ENCODE measurements around the gene ABCB8. TPM values are rescaled to one million over a fixed set of nuclear protein-coding genes. Genes with fewer than 3 reads are reported as not detected.

The ABCB8 gene
- total RNA-seq, 2 experiments from 2014 or later = 57.0 to 62.2 TPM

DNA sequence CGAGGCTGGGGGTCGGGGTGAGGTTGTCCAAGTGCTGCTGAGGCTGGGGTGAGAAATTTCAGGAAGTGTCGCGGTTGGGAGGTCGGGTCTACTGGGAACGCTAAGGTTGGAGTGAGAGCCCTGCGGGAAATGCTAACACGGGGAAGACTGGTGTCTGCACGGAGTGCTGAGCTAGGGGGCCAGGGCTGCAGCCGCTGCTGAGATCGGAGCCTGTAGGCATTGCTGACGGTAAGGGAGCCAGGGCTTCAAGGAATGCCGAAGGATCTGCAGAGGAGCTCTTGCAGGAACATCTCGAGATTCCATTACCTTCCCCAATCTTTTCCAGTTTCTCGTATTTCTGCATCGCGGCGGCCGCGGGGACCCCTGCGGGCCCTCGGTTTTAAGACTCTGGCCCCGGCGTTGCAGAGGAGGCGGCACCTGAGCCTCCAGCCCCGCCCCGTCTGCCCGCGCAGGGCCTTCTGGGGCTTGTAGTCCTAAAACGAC lies 29.3 kb downstream of the ABCB8 start, which contains the start of gene CDK5:
TSS of gene CDK5 (minus strand) at position 392 of the 483 bp plus-strand sequence. CDS start at position 343, 49 bp downstream.
- peak within 1 kb of the TSS; percentile 89 for H3K4me3 ChIP-seq (ENCODE audit: low read length)
- Mint-ChIP-seq H3K27me3 (no peaks in the 10 kb centered on the region), H3K36me3 (ENCODE audit: low read depth) (peaks cover 5% of the 10 kb centered on the region), H3K4me1 (ENCODE audit: low read depth) (peaks cover 47% of the 10 kb centered on the region), H3K27ac (peak within 1 kb of the TSS; percentile 91), H3K4me3 (peak within 1 kb of the TSS; percentile 96), H3K9me3 (no peaks in the 10 kb centered on the region)
- peaks cover 53% of the 10 kb centered on the region for H3K4me1 ChIP-seq (ENCODE audit: insufficient read depth, low read length)
- H3K9me3 ChIP-seq (ENCODE audit: control insufficient read depth in 1 of 2, insufficient read depth in 1 of 2, low read length in 2 of 2) = no peaks in the 10 kb centered on the region
- H3K27ac ChIP-seq (ENCODE audit: low read depth in 1 of 2, low read length in 2 of 2) = peak within 1 kb of the TSS; percentile 69 to 71
- POLR2A ChIA-PET = interaction anchor here (1.1 to 2.8 kb wide), 5 partner anchors 23 to 44 kb away, joined by 3 to 17 read pairs (median 11); partner anchors contain the start of genes ABCB8, FASTK and TMUB1
- TF ChIP-seq, protein P1, sequence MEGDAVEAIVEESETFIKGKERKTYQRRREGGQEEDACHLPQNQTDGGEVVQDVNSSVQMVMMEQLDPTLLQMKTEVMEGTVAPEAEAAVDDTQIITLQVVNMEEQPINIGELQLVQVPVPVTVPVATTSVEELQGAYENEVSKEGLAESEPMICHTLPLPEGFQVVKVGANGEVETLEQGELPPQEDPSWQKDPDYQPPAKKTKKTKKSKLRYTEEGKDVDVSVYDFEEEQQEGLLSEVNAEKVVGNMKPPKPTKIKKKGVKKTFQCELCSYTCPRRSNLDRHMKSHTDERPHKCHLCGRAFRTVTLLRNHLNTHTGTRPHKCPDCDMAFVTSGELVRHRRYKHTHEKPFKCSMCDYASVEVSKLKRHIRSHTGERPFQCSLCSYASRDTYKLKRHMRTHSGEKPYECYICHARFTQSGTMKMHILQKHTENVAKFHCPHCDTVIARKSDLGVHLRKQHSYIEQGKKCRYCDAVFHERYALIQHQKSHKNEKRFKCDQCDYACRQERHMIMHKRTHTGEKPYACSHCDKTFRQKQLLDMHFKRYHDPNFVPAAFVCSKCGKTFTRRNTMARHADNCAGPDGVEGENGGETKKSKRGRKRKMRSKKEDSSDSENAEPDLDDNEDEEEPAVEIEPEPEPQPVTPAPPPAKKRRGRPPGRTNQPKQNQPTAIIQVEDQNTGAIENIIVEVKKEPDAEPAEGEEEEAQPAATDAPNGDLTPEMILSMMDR (IDR thresholded peaks at IDR 0.05) = no peak
- intact Hi-C loops (cut with DNase I, micrococcal nuclease) = loop anchor here (1.0 to 10.0 kb wide), 4 partner anchors 28 to 1343 kb away; partner anchors contain the start of gene ZNF467 (in 1 of the 2)
- ATAC-seq (ENCODE audit: poor library complexity) (peak; percentile 3), DNase-seq (peak in 1 of 14 experiments; percentile 9)
- no peaks in the 10 kb centered on the region for H3K27me3 ChIP-seq (ENCODE audit: control insufficient read depth in 1 of 2, insufficient read depth in 2 of 2, low read length in 2 of 2)
- peaks cover 7% of the 10 kb centered on the region for H3K36me3 ChIP-seq (ENCODE audit: insufficient read depth, low read length)
- CTCF ChIA-PET = no interaction called here

DNA sequence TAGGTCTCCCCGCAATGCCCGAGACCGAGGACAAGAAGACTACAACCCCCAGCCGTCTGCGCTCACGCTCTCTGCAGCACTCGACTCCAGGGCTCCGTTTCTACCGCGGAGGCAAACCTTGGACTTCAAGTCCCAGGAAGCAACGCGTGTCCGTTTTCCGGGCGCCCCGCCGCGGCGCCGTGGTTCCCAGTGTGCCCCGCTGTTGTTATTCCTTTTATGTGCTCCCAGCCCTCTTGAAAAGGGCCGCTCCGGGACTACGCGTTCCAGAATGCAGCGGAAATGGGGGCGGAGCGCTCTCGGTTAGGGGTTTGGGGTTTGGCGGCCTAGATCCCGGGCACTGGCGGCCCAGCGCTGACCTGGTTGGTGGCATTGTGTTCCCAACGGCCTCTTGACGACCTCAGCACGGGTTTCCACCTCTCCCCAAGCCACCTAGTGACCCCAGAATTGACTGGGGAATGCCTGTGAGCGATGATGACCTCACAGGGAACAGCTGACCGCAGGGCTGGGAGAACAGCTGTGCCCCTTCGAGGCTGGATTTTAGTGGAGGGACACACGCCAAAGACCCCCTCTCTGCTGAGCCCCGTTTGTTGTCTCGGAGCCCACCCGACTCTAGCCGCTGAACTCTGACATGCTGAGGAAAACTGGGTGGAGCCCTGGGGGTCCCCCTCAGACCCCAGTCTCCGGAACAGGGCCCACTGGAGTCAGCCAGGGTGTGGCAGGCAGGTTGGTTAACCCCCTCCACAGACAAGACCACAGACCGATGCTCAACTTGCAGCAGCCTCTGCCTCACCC lies 29.9 kb downstream of the ABCB8 start:
- intact Hi-C loops (cut with DNase I, micrococcal nuclease) = loop anchor here (1.0 to 10.0 kb wide), 7 partner anchors 25 to 1343 kb away; partner anchors contain the start of genes TMUB1 (in 2 of the 2), ABCB8 (in 1 of the 2), CHPF2 (in 1 of the 2) and ZNF467 (in 1 of the 2)
- ChIA-PET POLR2A (interaction anchor here (0.7 to 2.8 kb wide), 10 partner anchors 9 to 283 kb away, joined by 3 to 17 read pairs (median 4); partner anchors contain the start of genes ABCB8, FASTK, NUB1 and TMUB1), CTCF (interaction anchor here (0.8 to 2.0 kb wide), 6 partner anchors 25 to 65 kb away, joined by 3 to 8 read pairs (median 6); partner anchors contain the start of genes ABCB8 and TMUB1)
- H3K4me1 ChIP-seq (ENCODE audit: insufficient read depth, low read length) = peaks cover 49% of the 10 kb centered on the region
- TF ChIP-seq, protein P1 (IDR thresholded peaks at IDR 0.05) = no peak
- Mint-ChIP-seq H3K4me3 (peak overlapping the region; percentile 96), H3K27ac (peak overlapping the region; percentile 91), H3K9me3 (no peaks in the 10 kb centered on the region), H3K36me3 (ENCODE audit: low read depth) (peaks cover 5% of the 10 kb centered on the region), H3K27me3 (no peaks in the 10 kb centered on the region), H3K4me1 (ENCODE audit: low read depth) (peaks cover 42% of the 10 kb centered on the region)
- H3K4me3 ChIP-seq (ENCODE audit: low read length) = peak overlapping the region; percentile 89
- ATAC-seq (ENCODE audit: poor library complexity) (peak; percentile 94), DNase-seq (peak; percentile 92 to 100 (median 96))
- H3K36me3 ChIP-seq (ENCODE audit: insufficient read depth, low read length) = peaks cover 7% of the 10 kb centered on the region
- no peaks in the 10 kb centered on the region for H3K9me3 ChIP-seq (ENCODE audit: control insufficient read depth in 1 of 2, insufficient read depth in 1 of 2, low read length in 2 of 2)
- peak overlapping the region; percentile 69 to 71 for H3K27ac ChIP-seq (ENCODE audit: low read depth in 1 of 2, low read length in 2 of 2)
- no peaks in the 10 kb centered on the region for H3K27me3 ChIP-seq (ENCODE audit: control insufficient read depth in 1 of 2, insufficient read depth in 2 of 2, low read length in 2 of 2)

DNA sequence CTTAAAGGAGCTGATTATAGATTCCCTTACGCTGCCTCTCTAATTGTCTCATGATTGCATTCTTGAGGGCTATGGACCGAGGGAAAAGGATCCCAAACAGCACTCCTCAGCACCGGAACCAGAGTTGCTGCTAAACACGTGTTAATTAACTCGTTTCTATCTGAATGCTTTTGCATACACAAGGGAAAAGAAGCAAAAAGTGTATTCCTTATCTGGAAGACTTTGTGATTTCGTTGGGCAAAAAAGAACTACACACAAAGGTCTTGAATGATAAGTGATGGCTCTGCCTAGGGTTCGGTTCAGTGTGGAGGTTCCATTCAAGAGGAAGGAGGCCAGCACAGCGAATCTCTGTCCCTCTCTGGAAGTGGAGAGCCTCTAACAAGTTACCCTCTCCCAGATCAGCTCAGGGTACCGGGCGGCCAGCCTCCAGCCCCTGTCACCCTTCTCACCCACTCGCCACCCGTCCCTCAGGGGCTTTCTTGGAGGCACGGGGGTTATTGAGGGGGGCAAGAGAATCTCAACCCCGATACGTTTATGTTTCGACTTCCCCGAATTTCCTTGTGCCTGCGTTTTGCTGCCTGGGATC lies 30.6 kb downstream of the ABCB8 start:
- ATAC-seq (ENCODE audit: poor library complexity) (no peak), DNase-seq (peak in 2 of 14 experiments; percentile 17 to 45)
- H3K4me1 Mint-ChIP-seq (ENCODE audit: low read depth) = peaks cover 42% of the 10 kb centered on the region
- Histone ChIP-seq H3K27ac (ENCODE audit: low read depth in 1 of 2, low read length in 2 of 2) (peak overlapping the region; percentile 69 to 71), H3K9me3 (ENCODE audit: control insufficient read depth in 1 of 2, insufficient read depth in 1 of 2, low read length in 2 of 2) (no peaks in the 10 kb centered on the region), H3K27me3 (ENCODE audit: control insufficient read depth in 1 of 2, insufficient read depth in 2 of 2, low read length in 2 of 2) (no peaks in the 10 kb centered on the region), H3K4me3 (ENCODE audit: low read length) (peak overlapping the region; percentile 89), H3K4me1 (ENCODE audit: insufficient read depth, low read length) (peaks cover 46% of the 10 kb centered on the region), H3K36me3 (ENCODE audit: insufficient read depth, low read length) (peaks cover 7% of the 10 kb centered on the region)
- TF ChIP-seq, protein P1 (IDR thresholded peaks at IDR 0.05) = no peak
- no peaks in the 10 kb centered on the region for H3K9me3 Mint-ChIP-seq
- CTCF ChIA-PET = interaction anchor here (0.8 to 2.0 kb wide), 6 partner anchors 25 to 65 kb away, joined by 3 to 8 read pairs (median 6); partner anchors contain the start of genes ABCB8 and TMUB1
- H3K36me3 Mint-ChIP-seq (ENCODE audit: low read depth) = peaks cover 11% of the 10 kb centered on the region
- POLR2A ChIA-PET = interaction anchor here (0.7 to 2.8 kb wide), 10 partner anchors 8 to 283 kb away, joined by 3 to 17 read pairs (median 4); partner anchors contain the start of genes ABCB8, FASTK, NUB1 and TMUB1
- no peaks in the 10 kb centered on the region for H3K27me3 Mint-ChIP-seq
- H3K4me3 Mint-ChIP-seq = peak overlapping the region; percentile 96
- intact Hi-C loops (cut with DNase I, micrococcal nuclease) = loop anchor here (1.0 to 10.0 kb wide), 7 partner anchors 21 to 1344 kb away; partner anchors contain the start of genes TMUB1 (in 2 of the 2), ABCB8 (in 1 of the 2), CHPF2 (in 1 of the 2) and FASTK (in 1 of the 2)
- peak overlapping the region; percentile 91 for H3K27ac Mint-ChIP-seq
